IPS DF 6.9 (cell line): Measurements from ENCODE around the gene TSC22D2.

ENCODE experiments used
- DNase-seq: peaks from one replicate; pipeline ENCODE4 v3.0.0-alpha.2; 2013; ENCODE audit warnings: low read depth, low spot score
- H3K27ac ChIP-seq: one replicate; pipeline ENCODE4 v1.5.1; 2013; ENCODE audit warnings: low read length, control low read depth
- H3K27me3 ChIP-seq: 2 replicates; pipeline ENCODE4 v1.6.1; 2013; ENCODE audit warnings: mild to moderate bottlenecking, low read length; ENCODE audit not compliant: control insufficient read depth, insufficient read depth
- H3K36me3 ChIP-seq: 2 replicates; pipeline ENCODE4 v1.6.1; 2013; ENCODE audit warnings: low read length; ENCODE audit not compliant: control insufficient read depth, insufficient read depth
- H3K4me1 ChIP-seq: 2 replicates; pipeline ENCODE4 v1.6.1; 2013; ENCODE audit warnings: low read length; ENCODE audit not compliant: control insufficient read depth, insufficient read depth
- H3K4me3 ChIP-seq: 2 replicates; pipeline ENCODE4 v1.5.1; 2013; ENCODE audit warnings: mild to moderate bottlenecking, low read length
- H3K9me3 ChIP-seq: 2 replicates; pipeline ENCODE4 v1.6.1; 2013; ENCODE audit warnings: low read length, inconsistent platforms; ENCODE audit not compliant: control insufficient read depth, insufficient read depth
- WGBS: extraction: QIAGEN DNeasy Blood & Tissue Kit; methylation state at CpG from one replicate; pipeline ENCODE4 v1.1.7; 2013; ENCODE audit warnings: mixed read lengths, missing lambda C conversion rate; ENCODE audit not compliant: insufficient read length, insufficient coverage; 5-methylcytosine and 5-hydroxymethylcytosine counted together

Gene TSC22D2

GRCh38 chr3:150372320-150372719, 35.8 kb upstream of the TSC22D2 start:
- no peaks in the 10 kb centered on the region for H3K27me3 ChIP-seq
- no peak overlapping the region for H3K4me3 ChIP-seq
- no peaks in the 10 kb centered on the region for H3K9me3 ChIP-seq
- DNase-seq, result no peak
- WGBS, result no CpG with 5 or more reads among the region's 2 CpGs
- no peaks in the 10 kb centered on the region for H3K4me1 ChIP-seq
- H3K36me3 ChIP-seq, result no peaks in the 10 kb centered on the region
- H3K27ac ChIP-seq, result no peak overlapping the region

- DNase-seq, result no peak
- Histone ChIP-seq H3K4me1 (no peaks in the 10 kb centered on the region), H3K27ac (no peak overlapping the region), H3K9me3 (no peaks in the 10 kb centered on the region), H3K36me3 (no peaks in the 10 kb centered on the region), H3K4me3 (no peak overlapping the region), H3K27me3 (no peaks in the 10 kb centered on the region)
- WGBS, result no CpG with 5 or more reads among the region's 1 CpG
Measured at GRCh38 chr3:150372722-150373121, 35.4 kb upstream of the TSC22D2 start.

DNA sequence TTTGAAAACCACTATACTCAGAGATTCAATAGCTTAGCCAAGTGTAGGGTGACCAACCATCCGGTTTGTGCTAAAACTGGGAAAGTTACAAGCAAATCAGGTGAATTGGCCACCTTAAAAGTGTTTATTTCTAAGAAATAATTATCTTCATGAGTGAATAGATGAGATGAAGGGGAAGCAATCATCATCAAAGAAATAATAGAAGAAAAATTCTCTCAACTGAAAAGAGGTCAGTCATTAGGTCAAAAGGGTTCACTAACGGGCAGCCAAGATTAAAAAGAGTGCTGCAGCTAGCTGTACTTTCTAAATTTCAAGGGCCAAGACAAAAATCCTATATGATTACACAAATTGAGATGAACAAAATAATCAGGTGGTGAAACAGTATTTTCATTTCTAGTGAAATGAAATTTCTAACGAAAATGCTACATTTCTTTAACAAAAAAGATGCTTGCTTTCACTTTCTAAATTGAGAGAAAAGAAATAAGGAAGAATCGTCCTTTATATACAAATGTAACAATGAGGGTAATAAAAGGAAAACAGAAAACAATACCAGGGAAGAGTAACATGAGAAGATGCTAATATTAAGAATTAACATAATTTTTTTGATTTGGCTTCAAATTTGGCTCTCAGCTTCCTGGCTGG, 34.7 kb upstream of the TSC22D2 start:
- Histone ChIP-seq H3K9me3 (no peaks in the 10 kb centered on the region), H3K4me3 (no peak overlapping the region), H3K27ac (no peak overlapping the region), H3K27me3 (no peaks in the 10 kb centered on the region), H3K4me1 (no peaks in the 10 kb centered on the region), H3K36me3 (no peaks in the 10 kb centered on the region)
- no CpG with 5 or more reads among the region's 4 CpGs for WGBS
- no peak for DNase-seq

DNA sequence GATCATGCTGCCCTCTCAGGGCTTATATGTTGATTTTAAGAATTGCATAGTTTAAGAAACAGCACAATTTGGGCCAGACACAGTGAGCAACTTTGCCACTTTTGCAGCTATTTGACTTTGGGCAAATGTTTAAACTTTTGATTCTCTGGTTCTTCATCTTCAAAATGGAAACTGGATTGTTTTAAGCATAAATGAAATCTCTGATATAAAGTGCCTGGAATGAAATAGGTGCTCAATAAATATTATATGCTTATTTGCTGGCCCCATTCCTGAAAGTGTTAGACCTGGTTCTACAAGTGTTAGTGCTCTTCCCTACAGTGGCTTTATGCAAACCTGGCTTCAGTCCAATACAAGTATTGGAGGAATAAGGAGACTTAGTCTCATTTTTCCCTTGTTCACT, 33.1 kb upstream of the TSC22D2 start:
- DNase-seq, result no peak
- Histone ChIP-seq H3K27me3 (no peaks in the 10 kb centered on the region), H3K4me1 (no peaks in the 10 kb centered on the region), H3K27ac (no peak overlapping the region), H3K4me3 (no peak overlapping the region), H3K9me3 (no peaks in the 10 kb centered on the region), H3K36me3 (no peaks in the 10 kb centered on the region)

- H3K9me3 ChIP-seq, result no peaks in the 10 kb centered on the region
- H3K27ac ChIP-seq, result no peak overlapping the region
- H3K27me3 ChIP-seq, result no peaks in the 10 kb centered on the region
- H3K4me1 ChIP-seq, result no peaks in the 10 kb centered on the region
- H3K4me3 ChIP-seq, result no peak overlapping the region
- no peaks in the 10 kb centered on the region for H3K36me3 ChIP-seq
- DNase-seq, result no peak
- WGBS, result no CpG with 5 or more reads among the region's 3 CpGs
Measured at GRCh38 chr3:150376001-150376848, 31.9 kb upstream of the TSC22D2 start.

DNA sequence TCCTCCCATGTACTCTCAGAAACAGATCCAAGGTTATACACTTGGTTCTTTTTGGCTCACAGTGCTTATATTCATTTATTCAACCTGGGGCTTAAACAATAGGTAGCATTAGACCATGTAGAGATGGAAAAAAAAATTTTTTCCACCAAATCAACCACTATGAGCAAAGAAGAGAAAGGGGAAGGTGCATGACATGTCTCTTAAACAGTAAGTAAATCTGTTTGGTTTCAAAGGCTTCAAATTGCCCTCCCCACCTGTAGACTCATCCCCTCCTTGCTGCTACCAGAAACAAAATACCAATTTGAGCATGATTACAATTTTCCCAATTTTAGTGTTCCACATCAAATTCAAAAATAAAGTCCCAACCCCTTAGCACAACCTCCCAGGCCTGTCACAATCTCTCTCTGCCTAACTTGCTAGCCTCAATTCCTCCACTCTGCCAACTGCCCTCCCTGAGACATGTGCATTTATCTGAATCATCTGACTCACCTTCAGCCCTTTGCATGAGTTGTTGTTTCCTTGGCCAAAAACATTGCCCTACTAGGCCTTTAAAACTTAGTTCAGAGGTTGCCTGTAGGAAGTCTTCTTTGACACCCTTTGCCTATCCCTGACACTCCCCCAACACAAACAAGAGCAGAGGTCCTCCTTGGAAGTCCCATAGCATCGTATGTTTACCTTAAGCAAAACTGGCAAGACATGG, 30.3 kb upstream of the TSC22D2 start:
- Histone ChIP-seq H3K36me3 (no peaks in the 10 kb centered on the region), H3K4me1 (no peaks in the 10 kb centered on the region), H3K9me3 (no peaks in the 10 kb centered on the region), H3K27me3 (no peaks in the 10 kb centered on the region), H3K27ac (no peak overlapping the region), H3K4me3 (no peak overlapping the region)
- DNase-seq, result no peak
- WGBS, result no CpG with 5 or more reads among the region's 1 CpG

- H3K9me3 ChIP-seq, result no peaks in the 10 kb centered on the region
- no peak overlapping the region for H3K27ac ChIP-seq
- H3K4me1 ChIP-seq, result no peaks in the 10 kb centered on the region
- H3K4me3 ChIP-seq, result no peak overlapping the region
- WGBS, result no CpG with 5 or more reads among the region's 6 CpGs
- DNase-seq, result no peak
- H3K36me3 ChIP-seq, result no peaks in the 10 kb centered on the region
- no peaks in the 10 kb centered on the region for H3K27me3 ChIP-seq
Measured at GRCh38 chr3:150378301-150378748, 29.8 kb upstream of the TSC22D2 start.

GRCh38 chr3:150379469-150379868, 28.6 kb upstream of the TSC22D2 start:
- no peaks in the 10 kb centered on the region for H3K36me3 ChIP-seq
- H3K9me3 ChIP-seq, result no peaks in the 10 kb centered on the region
- no peaks in the 10 kb centered on the region for H3K27me3 ChIP-seq
- DNase-seq, result no peak
- H3K4me1 ChIP-seq, result no peaks in the 10 kb centered on the region
- no peak overlapping the region for H3K4me3 ChIP-seq
- no peak overlapping the region for H3K27ac ChIP-seq
- no CpG with 5 or more reads among the region's 1 CpG for WGBS

- Histone ChIP-seq H3K4me3 (no peak overlapping the region), H3K36me3 (no peaks in the 10 kb centered on the region)
- DNase-seq, result no peak
Measured at GRCh38 chr3:150384296-150385212, 23.5 kb upstream of the TSC22D2 start.

More at GRCh38 chr3:150384296-150385212, 23.5 kb upstream of the TSC22D2 start:
- Histone ChIP-seq H3K9me3 (no peaks in the 10 kb centered on the region), H3K27me3 (no peaks in the 10 kb centered on the region), H3K4me1 (peaks cover 3% of the 10 kb centered on the region; the same call in 1 of the 2 replicates), H3K27ac (no peak overlapping the region)
- no CpG with 5 or more reads among the region's 17 CpGs for WGBS
